Stimulated activated naive CD8-positive, alpha-beta T cell treated with anti-CD3 and anti-CD28 coated beads, Interleukin-15, Interleukin-2, amounts not matched to agents 100 ng/mL and 50 ng/mL, for 24 hours (primary cell): ENCODE results near the gene DHRSX.
"Not testable (repeated sequence)": the region's sequence is repeated elsewhere in the genome, so short reads cannot be mapped to it uniquely, and the experiment has no call there.

Experiments used
- H3K27ac Mint-ChIP-seq: one replicate; pipeline ENCODE4 v1.8.0; 2021; ENCODE audit warnings: mild to moderate bottlenecking, mixed read lengths
- H3K27me3 Mint-ChIP-seq: one replicate; pipeline ENCODE4 v1.8.0; 2021; ENCODE audit warnings: mixed read lengths
- H3K36me3 Mint-ChIP-seq: one replicate; pipeline ENCODE4 v1.8.0; 2021; ENCODE audit warnings: low read depth, mixed read lengths
- H3K4me1 Mint-ChIP-seq: one replicate; pipeline ENCODE4 v1.8.0; 2021; ENCODE audit warnings: low read depth, mixed read lengths
- H3K4me3 Mint-ChIP-seq: one replicate; pipeline ENCODE4 v1.8.0; 2021; ENCODE audit warnings: mild to moderate bottlenecking, mixed read lengths
- H3K9me3 Mint-ChIP-seq: one replicate; pipeline ENCODE4 v1.8.0; 2021; ENCODE audit warnings: mixed read lengths

Gene DHRSX

GRCh38 chrX:2425286-2426071, 75.3 kb downstream of the DHRSX start:
- Mint-ChIP-seq H3K36me3 (peaks cover 82% of the 10 kb centered on the region), H3K4me1 (peaks cover 6% of the 10 kb centered on the region), H3K9me3 (peaks cover 13% of the 10 kb centered on the region), H3K27me3 (no peaks in the 10 kb centered on the region), H3K4me3 (no peak overlapping the region), H3K27ac (no peak overlapping the region)

DNA sequence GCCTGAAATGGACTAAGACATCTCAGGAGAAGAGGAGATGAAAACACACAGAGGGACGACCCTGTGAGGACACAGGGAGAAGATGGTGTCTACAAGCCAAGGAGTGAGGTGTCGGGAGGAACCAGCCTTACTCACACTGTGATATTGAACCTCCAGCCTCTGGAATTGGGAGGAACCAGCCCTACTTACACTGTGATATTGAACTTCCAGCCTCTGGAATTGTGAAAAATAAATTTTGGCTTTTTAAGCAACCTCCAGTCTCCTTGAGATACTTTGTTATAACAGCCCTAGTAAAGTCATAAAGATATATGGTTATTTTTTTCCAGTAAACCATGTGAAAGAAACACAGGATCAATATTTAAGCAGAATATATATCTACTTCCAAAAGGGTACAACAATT, 76.5 kb downstream of the DHRSX start:
- peaks cover 72% of the 10 kb centered on the region for H3K36me3 Mint-ChIP-seq
- H3K4me1 Mint-ChIP-seq, result no peaks in the 10 kb centered on the region
- H3K9me3 Mint-ChIP-seq, result peaks cover 13% of the 10 kb centered on the region
- no peak overlapping the region for H3K27ac Mint-ChIP-seq
- no peaks in the 10 kb centered on the region for H3K27me3 Mint-ChIP-seq
- H3K4me3 Mint-ChIP-seq, result no peak overlapping the region

GRCh38 chrX:2423899-2424298, 76.9 kb downstream of the DHRSX start:
- Mint-ChIP-seq H3K36me3 (peaks cover 71% of the 10 kb centered on the region), H3K27me3 (no peaks in the 10 kb centered on the region), H3K9me3 (peaks cover 13% of the 10 kb centered on the region), H3K4me1 (no peaks in the 10 kb centered on the region), H3K4me3 (no peak overlapping the region), H3K27ac (no peak overlapping the region)

DNA sequence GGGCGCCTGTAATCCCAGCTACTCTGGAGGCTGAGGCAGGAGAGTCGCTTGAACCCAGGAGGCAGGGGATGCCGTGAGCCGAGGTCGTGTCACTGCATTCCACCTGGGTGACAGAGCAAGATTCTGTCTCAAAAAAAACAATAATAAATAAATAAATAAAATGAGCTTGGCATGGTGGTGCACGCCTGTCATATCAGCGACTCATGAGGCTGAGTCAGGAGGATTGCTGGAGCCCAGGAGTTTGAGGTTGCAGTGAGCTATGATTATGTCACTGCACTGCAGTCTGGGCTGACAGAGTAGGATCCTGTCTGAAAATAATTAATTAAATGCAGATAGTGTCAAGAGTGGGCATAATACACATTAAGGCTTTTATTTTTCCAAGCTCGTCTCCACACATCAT, 77.5 kb downstream of the DHRSX start:
- H3K9me3 Mint-ChIP-seq, result peaks cover 13% of the 10 kb centered on the region
- peaks cover 65% of the 10 kb centered on the region for H3K36me3 Mint-ChIP-seq
- no peak overlapping the region for H3K4me3 Mint-ChIP-seq
- no peaks in the 10 kb centered on the region for H3K4me1 Mint-ChIP-seq
- H3K27me3 Mint-ChIP-seq, result no peaks in the 10 kb centered on the region
- H3K27ac Mint-ChIP-seq, result no peak overlapping the region

GRCh38 chrX:2419418-2419817, 81.4 kb downstream of the DHRSX start:
- not testable (repeated sequence) for H3K9me3 Mint-ChIP-seq, H3K4me1 Mint-ChIP-seq, H3K27me3 Mint-ChIP-seq, H3K27ac Mint-ChIP-seq, H3K4me3 Mint-ChIP-seq
- H3K36me3 Mint-ChIP-seq, result peaks cover 32% of the 10 kb centered on the region

- Mint-ChIP-seq H3K4me3 (no peak overlapping the region), H3K4me1 (no peaks in the 10 kb centered on the region), H3K36me3 (peaks cover 21% of the 10 kb centered on the region), H3K9me3 (no peaks in the 10 kb centered on the region), H3K27ac (no peak overlapping the region), H3K27me3 (no peaks in the 10 kb centered on the region)
Measured at GRCh38 chrX:2418000-2418399, 82.8 kb downstream of the DHRSX start.

DNA sequence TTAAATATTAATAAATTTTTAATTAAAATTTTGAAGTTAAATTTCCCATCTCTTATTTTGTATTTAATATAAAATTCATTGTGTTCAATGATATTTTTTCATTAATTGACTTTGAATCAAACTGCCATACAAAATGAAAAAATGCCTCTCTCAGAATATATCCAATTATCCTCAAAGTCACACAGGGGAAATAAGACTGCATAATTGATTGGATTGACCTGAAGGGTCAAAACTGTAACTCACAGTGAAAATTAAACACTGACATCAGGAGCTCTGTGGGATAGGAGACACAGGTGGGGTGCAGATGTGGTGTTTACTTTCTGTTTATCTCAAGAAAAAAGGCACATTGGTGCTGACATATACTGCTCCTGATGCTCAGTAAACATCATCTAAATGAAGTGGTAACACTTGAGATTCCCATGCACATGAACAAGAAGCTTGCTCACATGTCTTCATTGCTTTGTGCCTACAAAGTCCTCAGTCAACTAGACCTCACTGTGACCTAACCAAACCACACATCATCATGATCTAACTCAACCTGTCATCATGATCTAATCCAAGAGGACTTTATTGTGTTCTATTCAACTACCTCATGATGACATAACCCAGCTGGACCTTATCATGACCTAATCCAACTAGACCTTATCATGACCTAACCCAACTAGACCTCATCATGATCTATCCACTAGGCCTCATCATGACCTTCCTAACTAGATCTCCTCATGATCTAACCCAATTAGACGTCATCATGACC, 83.7 kb downstream of the DHRSX start:
- H3K27ac Mint-ChIP-seq, result no peak overlapping the region
- no peaks in the 10 kb centered on the region for H3K4me1 Mint-ChIP-seq
- peaks cover 19% of the 10 kb centered on the region for H3K36me3 Mint-ChIP-seq
- no peaks in the 10 kb centered on the region for H3K9me3 Mint-ChIP-seq
- H3K4me3 Mint-ChIP-seq, result no peak overlapping the region
- H3K27me3 Mint-ChIP-seq, result no peaks in the 10 kb centered on the region

DNA sequence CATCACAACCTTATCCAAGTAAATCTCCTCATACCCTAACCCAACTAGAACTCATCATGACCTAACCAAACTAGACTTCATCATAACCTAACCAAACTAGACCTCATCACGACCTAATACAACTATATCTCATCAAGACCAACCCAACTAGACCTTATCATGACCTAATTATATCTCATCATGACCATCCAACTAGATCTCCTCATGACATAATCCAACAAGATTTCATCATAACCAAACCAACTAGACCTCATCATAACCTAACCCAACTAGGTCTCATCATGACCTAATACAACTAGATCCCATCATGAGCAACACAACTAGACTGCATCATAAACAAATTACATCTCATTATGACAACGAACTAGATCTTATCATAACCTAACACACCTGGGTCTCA, 86.4 kb downstream of the DHRSX start:
- Mint-ChIP-seq H3K36me3 (peaks cover 18% of the 10 kb centered on the region), H3K27me3 (no peaks in the 10 kb centered on the region), H3K4me3 (no peak overlapping the region), H3K9me3 (no peaks in the 10 kb centered on the region), H3K27ac (no peak overlapping the region), H3K4me1 (no peaks in the 10 kb centered on the region)

DNA sequence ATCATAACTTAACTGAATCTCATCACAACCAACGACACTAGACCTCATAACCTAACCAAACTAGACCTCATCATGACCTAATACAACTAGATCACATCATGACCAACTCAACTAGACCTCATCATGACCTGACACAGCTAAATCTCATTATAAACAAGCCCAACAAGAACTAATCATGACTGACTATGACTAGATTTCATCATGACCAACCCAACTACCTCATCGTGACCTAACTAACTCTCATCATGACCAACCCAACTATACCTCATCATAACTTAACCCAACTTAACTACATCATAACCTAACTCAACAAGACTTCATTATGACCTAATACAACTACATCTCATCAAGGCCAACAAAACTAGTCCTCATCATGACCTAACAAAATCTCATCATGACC, 86.8 kb downstream of the DHRSX start:
- Mint-ChIP-seq H3K9me3 (no peaks in the 10 kb centered on the region), H3K27me3 (no peaks in the 10 kb centered on the region), H3K27ac (no peak overlapping the region), H3K4me3 (no peak overlapping the region), H3K4me1 (no peaks in the 10 kb centered on the region), H3K36me3 (peaks cover 22% of the 10 kb centered on the region)

DNA sequence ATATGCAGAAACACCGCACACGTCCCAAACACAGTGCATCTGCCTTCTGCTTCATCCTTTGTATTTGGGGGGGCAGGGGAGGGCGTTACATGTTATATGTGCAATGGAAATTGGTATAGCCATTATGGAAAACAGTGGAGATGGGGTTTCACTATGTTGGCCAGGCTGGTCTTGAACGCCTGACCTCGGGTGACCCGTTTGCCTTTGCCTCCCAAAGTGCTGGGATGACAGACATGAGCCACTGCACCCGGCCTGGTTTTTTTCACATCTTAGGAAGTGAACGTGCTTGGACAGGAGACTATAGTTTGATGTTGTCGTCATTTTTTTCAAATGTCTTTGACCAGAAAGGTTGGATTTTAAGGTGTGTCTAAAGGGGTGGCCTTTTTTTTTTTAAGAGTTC, 88.6 kb downstream of the DHRSX start:
- Mint-ChIP-seq H3K27me3 (no peaks in the 10 kb centered on the region), H3K4me1 (no peaks in the 10 kb centered on the region), H3K4me3 (no peak overlapping the region)

GRCh38 chrX:2410279-2411020, 90.3 kb downstream of the DHRSX start:
- Mint-ChIP-seq H3K27ac (no peak overlapping the region), H3K4me1 (no peaks in the 10 kb centered on the region), H3K9me3 (peaks cover 7% of the 10 kb centered on the region), H3K27me3 (no peaks in the 10 kb centered on the region), H3K36me3 (peaks cover 47% of the 10 kb centered on the region), H3K4me3 (no peak overlapping the region)

More for the DNA sequence above, 88.6 kb downstream of the DHRSX start:
- H3K9me3 Mint-ChIP-seq, result peaks cover under 1% of the 10 kb centered on the region
- H3K27ac Mint-ChIP-seq, result no peak overlapping the region
- H3K36me3 Mint-ChIP-seq, result peaks cover 40% of the 10 kb centered on the region

- Mint-ChIP-seq H3K27ac (no peak overlapping the region), H3K4me3 (no peak overlapping the region), H3K36me3 (peaks cover 47% of the 10 kb centered on the region), H3K9me3 (peaks cover 7% of the 10 kb centered on the region), H3K4me1 (no peaks in the 10 kb centered on the region), H3K27me3 (no peaks in the 10 kb centered on the region)
Measured at GRCh38 chrX:2409796-2410195, 91.0 kb downstream of the DHRSX start.

DNA sequence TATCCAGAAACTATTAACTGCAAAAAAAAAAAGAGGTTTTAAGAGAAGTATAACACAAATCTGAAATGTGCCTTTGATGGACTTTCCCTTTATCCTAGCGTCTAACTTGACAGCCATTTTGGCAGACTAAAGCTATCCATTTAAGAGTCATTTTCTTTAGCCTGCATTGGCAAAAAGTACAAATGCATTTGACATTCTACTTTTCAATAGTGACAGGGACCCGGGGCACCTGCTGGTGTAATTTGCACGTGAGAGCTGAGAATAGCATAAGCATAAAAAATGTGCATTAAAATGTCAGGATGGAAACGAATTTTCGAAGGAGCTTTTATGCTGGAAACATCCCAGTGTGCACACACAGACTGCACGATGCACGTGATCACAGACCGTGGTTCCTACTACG, 91.9 kb downstream of the DHRSX start:
- Mint-ChIP-seq H3K9me3 (peaks cover 7% of the 10 kb centered on the region), H3K27me3 (no peaks in the 10 kb centered on the region), H3K36me3 (peaks cover 50% of the 10 kb centered on the region), H3K27ac (no peak overlapping the region), H3K4me3 (no peak overlapping the region), H3K4me1 (no peaks in the 10 kb centered on the region)

- H3K4me3 Mint-ChIP-seq, result no peak overlapping the region
- H3K9me3 Mint-ChIP-seq, result peaks cover 7% of the 10 kb centered on the region
- H3K27me3 Mint-ChIP-seq, result no peaks in the 10 kb centered on the region
- H3K4me1 Mint-ChIP-seq, result no peaks in the 10 kb centered on the region
- peaks cover 54% of the 10 kb centered on the region for H3K36me3 Mint-ChIP-seq
- no peak overlapping the region for H3K27ac Mint-ChIP-seq
Measured at GRCh38 chrX:2406891-2407518, 93.8 kb downstream of the DHRSX start.

GRCh38 chrX:2404776-2405175, 96.0 kb downstream of the DHRSX start:
- Mint-ChIP-seq H3K27me3 (no peaks in the 10 kb centered on the region), H3K4me1 (no peaks in the 10 kb centered on the region), H3K9me3 (peaks cover 7% of the 10 kb centered on the region), H3K36me3 (peaks cover 57% of the 10 kb centered on the region), H3K4me3 (no peak overlapping the region), H3K27ac (no peak overlapping the region)
